HepG2 (cell line): ENCODE data around the gene METTL16. TPM values are rescaled to one million over a fixed set of nuclear protein-coding genes. Genes with fewer than 3 reads are reported as not detected.

Experiments used
- GATAD1 ChIP-seq: IDR thresholded peaks from 2 replicates; pipeline ENCODE4 v1.6.1; 2016; ENCODE audit warnings: missing genetic modification reagents, missing compliant biosample characterization
- HHEX ChIP-seq: IDR thresholded peaks from 2 replicates; pipeline ENCODE4 v1.6.1; 2016; ENCODE audit warnings: control low read depth
- MTF2 ChIP-seq: sonication (generic); formaldehyde crosslinking; IDR thresholded peaks from 2 replicates; pipeline ENCODE4 v1.5.0; 2020; ENCODE audit warnings: missing genetic modification reagents, borderline replicate concordance
- SNRNP70 ChIP-seq: fragments of 200-400 bp; formaldehyde crosslinking; IDR thresholded peaks from 2 replicates; pipeline ENCODE4 v1.6.1; 2017; ENCODE audit warnings: mild to moderate bottlenecking, low read depth, low read length, moderate library complexity
- TOE1 ChIP-seq: sonication (generic); formaldehyde crosslinking; IDR thresholded peaks from 2 replicates; pipeline ENCODE4 v1.4.0; 2020; ENCODE audit warnings: mild to moderate bottlenecking, missing genetic modification reagents
- TP53 ChIP-seq: sonication (generic); formaldehyde crosslinking; conservative IDR thresholded peaks from 2 replicates; pipeline ENCODE4 v1.4.0; 2020; ENCODE audit warnings: missing genetic modification reagents
- ZNF232 ChIP-seq: sonication (generic); formaldehyde crosslinking; IDR thresholded peaks from 2 replicates; pipeline ENCODE4 v1.4.0; 2020; ENCODE audit warnings: missing genetic modification reagents, borderline replicate concordance
- ZNF790 ChIP-seq: sonication (generic); formaldehyde crosslinking; IDR thresholded peaks from 2 replicates; pipeline ENCODE4 v1.8.0; 2022; ENCODE audit warnings: missing genetic modification reagents, mild to moderate bottlenecking, borderline replicate concordance
- polyA plus RNA-seq, 8 experiments: library from polyadenylated mRNA; depleted of rRNA in 3 of 8; stranded (reverse) in 7 of 8; unstranded in 1 of 8; fragments of >200 nt; fragmentation: Illumina TruSeq in 4 of 8; extraction: Trizol in 4 of 8; gene quantifications; 2 replicates each; pipeline versions ENCODE4 v1.2.1 to v1.2.3, GENCODE V29; 2011 to 2016; ENCODE audit warnings: low read depth in 4 of 8, missing spikeins in 1 of 8, mixed read lengths in 1 of 8; ENCODE audit not compliant: insufficient read depth in 1 of 8
- total RNA-seq, 5 experiments: library from RNA; depleted of rRNA; stranded (reverse); fragments of >200 nt; fragmentation: Illumina TruSeq; extraction: Trizol; gene quantifications; 2 replicates each; pipeline ENCODE4 v1.2.3, GENCODE V29; 2016; ENCODE audit warnings: low read depth in 1 of 5
- TF ChIP-seq, protein P1 (sequence below): sonication (generic); formaldehyde crosslinking; IDR thresholded peaks from 2 replicates; pipeline ENCODE4 v1.5.1; 2020; ENCODE audit warnings: mild to moderate bottlenecking, missing genetic modification reagents
- TF ChIP-seq, protein P2 (sequence below): sonication (generic); formaldehyde crosslinking; IDR thresholded peaks from 2 replicates; pipeline ENCODE4 v1.5.0; 2020; ENCODE audit warnings: missing genetic modification reagents, mild to moderate bottlenecking, borderline replicate concordance
- TF ChIP-seq, protein P3 (sequence below): sonication (generic); formaldehyde crosslinking; IDR thresholded peaks from 2 replicates; pipeline ENCODE4 v1.5.0; 2020; ENCODE audit warnings: mild to moderate bottlenecking, missing genetic modification reagents, borderline replicate concordance
- TF ChIP-seq, protein P4 (sequence below): sonication (generic); formaldehyde crosslinking; IDR thresholded peaks from 2 replicates; pipeline ENCODE4 v1.5.0; 2020; ENCODE audit warnings: mild to moderate bottlenecking, missing genetic modification reagents, moderate library complexity

Gene METTL16
- total and polyA plus RNA-seq, 2 of the 13 experiments (the other 11 are each of a cell fraction or from before 2014, with no cell fraction given) = 11.6 to 18.5 TPM

DNA sequence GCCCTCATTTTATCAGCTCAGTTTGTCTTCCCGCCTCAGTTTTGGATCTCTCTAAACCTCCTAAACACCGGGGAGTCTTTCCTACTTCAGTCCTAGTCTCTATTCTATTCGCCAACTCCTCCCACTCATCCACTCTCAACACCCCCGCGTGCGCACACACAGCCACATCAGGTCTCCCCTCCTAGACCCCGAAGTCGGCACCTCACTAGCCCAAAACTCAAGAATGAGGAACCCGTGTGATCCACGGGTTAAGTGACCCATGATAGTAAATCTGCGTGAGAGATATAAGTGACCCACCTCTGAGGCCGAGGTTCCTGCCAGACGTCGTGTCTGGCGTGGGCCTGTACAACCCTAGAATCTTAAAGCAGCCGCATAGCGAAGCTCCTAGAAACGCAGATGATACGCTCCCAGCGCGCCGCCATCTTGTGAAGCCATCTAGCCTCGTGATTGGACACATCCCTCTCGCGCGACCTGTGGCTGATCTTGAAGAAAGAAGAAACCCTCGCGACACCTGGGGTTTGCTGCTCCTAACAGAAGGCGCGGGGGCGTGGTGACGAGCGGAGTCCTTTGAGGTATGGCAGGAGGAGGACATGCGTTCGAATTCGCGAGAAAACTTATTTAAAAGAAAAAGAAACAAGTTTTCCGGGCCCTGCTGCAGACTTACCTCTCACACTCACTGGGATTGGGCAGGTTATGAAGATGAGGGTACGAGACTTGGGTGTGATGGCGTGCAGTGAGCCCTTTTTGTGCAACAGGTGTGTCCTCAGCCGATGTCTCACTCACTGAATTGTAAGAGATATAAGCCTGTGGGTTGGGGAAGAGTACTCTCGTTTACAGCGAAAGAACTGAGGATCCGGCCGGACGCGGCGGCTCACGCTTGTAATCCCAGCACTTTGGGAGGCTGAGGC lies at the start of gene METTL16 (continued):
- TF ChIP-seq, protein P1, sequence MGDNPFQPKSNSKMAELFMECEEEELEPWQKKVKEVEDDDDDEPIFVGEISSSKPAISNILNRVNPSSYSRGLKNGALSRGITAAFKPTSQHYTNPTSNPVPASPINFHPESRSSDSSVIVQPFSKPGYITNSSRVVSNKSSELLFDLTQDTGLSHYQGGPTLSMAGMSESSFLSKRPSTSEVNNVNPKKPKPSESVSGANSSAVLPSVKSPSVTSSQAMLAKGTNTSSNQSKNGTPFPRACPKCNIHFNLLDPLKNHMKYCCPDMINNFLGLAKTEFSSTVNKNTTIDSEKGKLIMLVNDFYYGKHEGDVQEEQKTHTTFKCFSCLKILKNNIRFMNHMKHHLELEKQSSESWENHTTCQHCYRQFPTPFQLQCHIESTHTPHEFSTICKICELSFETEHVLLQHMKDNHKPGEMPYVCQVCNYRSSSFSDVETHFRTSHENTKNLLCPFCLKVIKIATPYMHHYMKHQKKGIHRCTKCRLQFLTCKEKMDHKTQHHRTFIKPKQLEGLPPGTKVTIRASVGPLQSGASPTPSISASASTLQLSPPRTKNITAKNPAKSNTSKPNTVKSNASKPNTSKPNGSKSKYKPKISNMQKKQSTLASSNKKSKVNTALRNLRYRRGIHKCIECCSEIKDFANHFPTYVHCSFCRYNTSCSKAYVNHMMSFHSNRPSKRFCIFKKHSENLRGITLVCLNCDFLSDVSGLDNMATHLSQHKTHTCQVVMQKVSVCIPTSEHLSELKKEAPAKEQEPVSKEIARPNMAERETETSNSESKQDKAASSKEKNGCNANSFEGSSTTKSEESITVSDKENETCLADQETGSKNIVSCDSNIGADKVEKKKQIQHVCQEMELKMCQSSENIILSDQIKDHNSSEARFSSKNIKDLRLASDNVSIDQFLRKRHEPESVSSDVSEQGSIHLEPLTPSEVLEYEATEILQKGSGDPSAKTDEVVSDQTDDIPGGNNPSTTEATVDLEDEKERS (CRISPR knock-in tag) = no peak; the same call in 1 of the 2 replicates
- TF ChIP-seq, protein P2, sequence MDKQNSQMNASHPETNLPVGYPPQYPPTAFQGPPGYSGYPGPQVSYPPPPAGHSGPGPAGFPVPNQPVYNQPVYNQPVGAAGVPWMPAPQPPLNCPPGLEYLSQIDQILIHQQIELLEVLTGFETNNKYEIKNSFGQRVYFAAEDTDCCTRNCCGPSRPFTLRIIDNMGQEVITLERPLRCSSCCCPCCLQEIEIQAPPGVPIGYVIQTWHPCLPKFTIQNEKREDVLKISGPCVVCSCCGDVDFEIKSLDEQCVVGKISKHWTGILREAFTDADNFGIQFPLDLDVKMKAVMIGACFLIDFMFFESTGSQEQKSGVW (CRISPR knock-in tag) = no peak
- peak; percentile 93 for TF ChIP-seq GATAD1 (CRISPR knock-in tag)
- no peak for TF ChIP-seq ZNF790
- TF ChIP-seq, protein P3, sequence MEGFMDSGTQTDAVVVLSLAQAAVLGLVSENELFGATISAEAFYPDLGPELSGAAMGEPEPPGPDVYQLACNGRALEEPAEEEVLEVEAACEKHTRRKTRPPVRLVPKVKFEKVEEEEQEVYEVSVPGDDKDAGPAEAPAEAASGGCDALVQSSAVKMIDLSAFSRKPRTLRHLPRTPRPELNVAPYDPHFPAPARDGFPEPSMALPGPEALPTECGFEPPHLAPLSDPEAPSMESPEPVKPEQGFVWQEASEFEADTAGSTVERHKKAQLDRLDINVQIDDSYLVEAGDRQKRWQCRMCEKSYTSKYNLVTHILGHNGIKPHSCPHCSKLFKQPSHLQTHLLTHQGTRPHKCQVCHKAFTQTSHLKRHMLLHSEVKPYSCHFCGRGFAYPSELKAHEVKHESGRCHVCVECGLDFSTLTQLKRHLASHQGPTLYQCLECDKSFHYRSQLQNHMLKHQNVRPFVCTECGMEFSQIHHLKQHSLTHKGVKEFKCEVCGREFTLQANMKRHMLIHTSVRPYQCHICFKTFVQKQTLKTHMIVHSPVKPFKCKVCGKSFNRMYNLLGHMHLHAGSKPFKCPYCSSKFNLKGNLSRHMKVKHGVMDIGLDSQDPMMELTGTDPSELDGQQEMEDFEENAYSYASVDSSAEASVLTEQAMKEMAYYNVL = no peak
- no peak; the same call in 1 of the 2 replicates for TF ChIP-seq MTF2
- TF ChIP-seq ZNF232 (CRISPR knock-in tag) = 0 out of 2 replicates have a peak, but pooled peaks have one; percentile 26
- TF ChIP-seq SNRNP70 = no peak
- TF ChIP-seq TOE1 (CRISPR knock-in tag) = no peak
- TF ChIP-seq TP53 = no peak; the same call in 1 of the 2 replicates
- TF ChIP-seq HHEX (CRISPR knock-in tag) = no peak
- TF ChIP-seq, protein P4, sequence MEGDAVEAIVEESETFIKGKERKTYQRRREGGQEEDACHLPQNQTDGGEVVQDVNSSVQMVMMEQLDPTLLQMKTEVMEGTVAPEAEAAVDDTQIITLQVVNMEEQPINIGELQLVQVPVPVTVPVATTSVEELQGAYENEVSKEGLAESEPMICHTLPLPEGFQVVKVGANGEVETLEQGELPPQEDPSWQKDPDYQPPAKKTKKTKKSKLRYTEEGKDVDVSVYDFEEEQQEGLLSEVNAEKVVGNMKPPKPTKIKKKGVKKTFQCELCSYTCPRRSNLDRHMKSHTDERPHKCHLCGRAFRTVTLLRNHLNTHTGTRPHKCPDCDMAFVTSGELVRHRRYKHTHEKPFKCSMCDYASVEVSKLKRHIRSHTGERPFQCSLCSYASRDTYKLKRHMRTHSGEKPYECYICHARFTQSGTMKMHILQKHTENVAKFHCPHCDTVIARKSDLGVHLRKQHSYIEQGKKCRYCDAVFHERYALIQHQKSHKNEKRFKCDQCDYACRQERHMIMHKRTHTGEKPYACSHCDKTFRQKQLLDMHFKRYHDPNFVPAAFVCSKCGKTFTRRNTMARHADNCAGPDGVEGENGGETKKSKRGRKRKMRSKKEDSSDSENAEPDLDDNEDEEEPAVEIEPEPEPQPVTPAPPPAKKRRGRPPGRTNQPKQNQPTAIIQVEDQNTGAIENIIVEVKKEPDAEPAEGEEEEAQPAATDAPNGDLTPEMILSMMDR = no peak; the same call in 1 of the 2 replicates
